SK-N-MC (cell line): Measurements from ENCODE around the gene NLRC3.

Source experiments
- EZH2 ChIP-seq: fragments of 200-600 bp; sonication (generic); IDR thresholded peaks from one replicate; pipeline ENCODE4 v1.6.1; 2017; ENCODE audit warnings: antibody characterized with exemption
- FOXP2 ChIP-seq: optimal IDR thresholded peaks from 2 replicates; pipeline ENCODE3; 2011; ENCODE audit warnings: mild to moderate bottlenecking, moderate library complexity; ENCODE audit not compliant: insufficient read depth; ENCODE audit errors: extremely low read length, control extremely low read depth
- POLR2AphosphoS5 ChIP-seq: IDR thresholded peaks from 2 replicates; pipeline ENCODE4 v1.6.1; 2012; ENCODE audit warnings: mild to moderate bottlenecking, low read depth, low read length, borderline replicate concordance

DNA sequence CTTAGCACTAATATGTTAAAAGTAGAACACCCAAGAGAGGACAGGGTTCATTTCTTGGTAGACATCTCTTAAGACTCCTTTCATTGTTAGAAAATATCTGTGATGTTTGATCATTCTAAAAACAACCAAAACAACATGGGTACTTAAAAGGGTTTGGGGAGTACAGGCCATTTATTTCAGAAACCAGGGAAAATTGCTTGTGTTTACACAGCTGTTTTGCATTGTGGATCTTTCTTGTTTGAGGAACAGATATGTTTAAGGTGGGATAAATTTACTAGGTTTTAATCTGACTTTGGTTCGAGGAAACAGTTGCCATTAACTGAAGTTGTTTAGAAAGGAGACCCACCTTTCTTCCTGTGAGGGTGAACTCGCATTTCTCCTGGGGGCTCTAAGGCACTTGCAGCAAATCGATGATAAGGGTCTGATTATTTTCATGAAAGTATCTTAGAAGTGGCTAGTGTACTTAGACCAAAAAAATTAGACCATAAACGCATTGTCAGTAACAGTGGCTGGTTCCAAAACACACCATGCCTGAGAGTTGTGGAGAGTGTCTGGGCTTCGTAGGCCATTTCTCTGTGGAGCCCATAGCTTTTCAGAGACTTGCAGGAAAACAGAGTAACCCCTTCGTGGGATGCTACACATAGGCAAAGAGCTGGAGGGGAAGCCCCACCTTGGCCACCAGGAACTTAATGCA lies 58.8 kb downstream of the NLRC3 start:
- TF ChIP-seq POLR2AphosphoS5, result no peak
- no peak for TF ChIP-seq EZH2
- no peak for TF ChIP-seq FOXP2
